Dermis blood vessel endothelial cell (primary cell): ENCODE data around the gene WTIP. TPM values are rescaled to one million over a fixed set of nuclear protein-coding genes. Genes with fewer than 3 reads are reported as not detected.
"Not testable (repeated sequence)": the region's sequence is repeated elsewhere in the genome, so short reads cannot be mapped to it uniquely, and the experiment has no call there.

Source experiments
- DNase-seq: peaks from one replicate; pipeline ENCODE4 v3.0.0; 2010
- total RNA-seq: library from RNA; depleted of rRNA; stranded (reverse); fragments of >200 nt; gene quantifications from 2 replicates; pipeline ENCODE4 v1.2.3, GENCODE V29; 2014

WTIP gene
- 49.5 and 52.1 TPM in 2 replicates for total RNA-seq

- peak; percentile 92 for DNase-seq
These were observed at the start of gene WTIP for GRCh38 chr19:34480971-34481841. TSS of gene WTIP (plus strand) at chr19:34481758. CDS start at chr19:34481975, 217 bp downstream.

GRCh38 chr19:34432797-34433196 lies 48.8 kb upstream of the WTIP start:
- peak; percentile 62 for DNase-seq

GRCh38 chr19:34436716-34437115 lies 44.8 kb upstream of the WTIP start:
- peak; percentile 66 for DNase-seq

- no peak for DNase-seq
These were observed 33.4 kb upstream of the WTIP start for GRCh38 chr19:34448191-34448590.

GRCh38 chr19:34452723-34453122 lies 28.8 kb upstream of the WTIP start:
- no peak for DNase-seq

GRCh38 chr19:34454091-34454490 lies 27.5 kb upstream of the WTIP start:
- DNase-seq = no peak

- DNase-seq = no peak
These were observed 26.9 kb upstream of the WTIP start for GRCh38 chr19:34454685-34455084.

GRCh38 chr19:34455783-34456480 lies 25.6 kb upstream of the WTIP start:
- not testable (repeated sequence) for DNase-seq

- DNase-seq = no peak
These were observed 24.1 kb upstream of the WTIP start for GRCh38 chr19:34457446-34457845.

- no peak for DNase-seq
These were observed 22.9 kb upstream of the WTIP start for GRCh38 chr19:34458677-34459076.

GRCh38 chr19:34459614-34460013 lies 21.9 kb upstream of the WTIP start:
- DNase-seq = no peak

GRCh38 chr19:34461375-34462100 lies 20.0 kb upstream of the WTIP start:
- no peak for DNase-seq

GRCh38 chr19:34464785-34465184 lies 16.8 kb upstream of the WTIP start:
- not testable (repeated sequence) for DNase-seq

GRCh38 chr19:34468409-34468808 lies 13.1 kb upstream of the WTIP start:
- DNase-seq = peak; percentile 68

- not testable (repeated sequence) for DNase-seq
These were observed 12.5 kb upstream of the WTIP start for GRCh38 chr19:34469026-34469425.

- DNase-seq = no peak
These were observed 9.5 kb upstream of the WTIP start for GRCh38 chr19:34471906-34472700.

- DNase-seq = no peak
These were observed 7.1 kb upstream of the WTIP start for GRCh38 chr19:34474233-34474989.

- peak; percentile 46 for DNase-seq
These were observed 6.3 kb upstream of the WTIP start for GRCh38 chr19:34475026-34475974.

GRCh38 chr19:34475975-34476594 lies 5.5 kb upstream of the WTIP start:
- no peak for DNase-seq

- DNase-seq = not testable (repeated sequence)
These were observed 3.1 kb upstream of the WTIP start for GRCh38 chr19:34478496-34478895.
